Mesangial cell (primary cell): ENCODE measurements around the gene CMC1. TPM values are rescaled to one million over a fixed set of nuclear protein-coding genes. Genes with fewer than 3 reads are reported as not detected.

Experiments used
- total RNA-seq: library from RNA; depleted of rRNA; stranded (reverse); fragments of >200 nt; gene quantifications from 2 replicates; pipeline ENCODE4 v1.2.3, GENCODE V29; 2015

CMC1 gene, protein sequence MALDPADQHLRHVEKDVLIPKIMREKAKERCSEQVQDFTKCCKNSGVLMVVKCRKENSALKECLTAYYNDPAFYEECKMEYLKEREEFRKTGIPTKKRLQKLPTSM
- 6.7 and 14.3 TPM in 2 replicates for total RNA-seq

GRCh38 chr3:28241221-28242160 lies at the start of gene CMC1:
CMC1 (plus strand) TSS chr3:28241619; CDS start chr3:28241794, 175 bp downstream.

GRCh38 chr3:28348629-28349468 lies 107.4 kb downstream of the CMC1 start, which contains the start of the genes AZI2 and ZCWPW2:
AZI2 (minus strand) TSS chr3:28348824; CDS start chr3:28340617, 8,207 bp downstream.
ZCWPW2 (plus strand) TSS chr3:28348721; CDS start chr3:28413069, 64,348 bp downstream.

Other genes with a start within 250 kb of the CMC1 start
- gene ZCWPW2, start 107.1 kb downstream of the CMC1 start, total RNA-seq = 0.16 TPM in 1 of 2 replicates, not detected in the other
- gene AZI2, start 107.2 kb downstream of the CMC1 start, total RNA-seq = 22.3 and 24.0 TPM in 2 replicates